HepG2 (cell line): ENCODE data around the gene FAM83D. TPM values are rescaled to one million over a fixed set of nuclear protein-coding genes. Genes with fewer than 3 reads are reported as not detected.

Experiments used
- ARID4A ChIP-seq: sonication (generic); formaldehyde crosslinking; IDR thresholded peaks from 2 replicates; pipeline ENCODE4 v1.5.0; 2020; ENCODE audit warnings: mild to moderate bottlenecking, missing genetic modification reagents, borderline replicate concordance
- ATF2 ChIP-seq: sonication (generic); formaldehyde crosslinking; IDR thresholded peaks from 2 replicates; pipeline ENCODE4 v1.4.0; 2020; ENCODE audit warnings: missing genetic modification reagents
- CEBPG ChIP-seq: IDR thresholded peaks from 2 replicates; pipeline ENCODE4 v1.6.1; 2016
- FOXP4 ChIP-seq: sonication (generic); formaldehyde crosslinking; IDR thresholded peaks from 2 replicates; pipeline ENCODE4 v1.4.0; 2020; ENCODE audit warnings: missing genetic modification reagents
- HDAC6 ChIP-seq: fragments of 200-600 bp; sonication (generic); IDR thresholded peaks from 2 replicates; pipeline ENCODE4 v1.7.0; 2017; ENCODE audit warnings: mild to moderate bottlenecking, antibody characterized with exemption, low read length, low read depth
- MED8 ChIP-seq: sonication (generic); formaldehyde crosslinking; IDR thresholded peaks from 2 replicates; pipeline ENCODE4 v1.8.1; 2023; ENCODE audit warnings: mild to moderate bottlenecking, missing genetic modification reagents; ENCODE audit not compliant: insufficient replicate concordance
- TBX3 ChIP-seq: fragments of 450-650 bp; IDR thresholded peaks from 2 replicates; pipeline ENCODE4 v1.6.1; 2017; ENCODE audit warnings: antibody characterized with exemption, mild to moderate bottlenecking, inconsistent platforms, borderline replicate concordance
- TFAP4 ChIP-seq: sonication (generic); IDR thresholded peaks from 2 replicates; pipeline ENCODE4 v1.6.1; 2016; ENCODE audit warnings: low read depth, borderline replicate concordance
- ZBED4 ChIP-seq: sonication (generic); formaldehyde crosslinking; IDR thresholded peaks from 2 replicates; pipeline ENCODE4 v1.4.0; 2020; ENCODE audit warnings: missing genetic modification reagents, borderline replicate concordance
- ZFP36 ChIP-seq: fragments of 150-350 bp; IDR thresholded peaks from 2 replicates; pipeline ENCODE4 v1.6.1; 2018; ENCODE audit warnings: borderline replicate concordance, low read length, low read depth; ENCODE audit not compliant: partially characterized antibody
- ZFP36L2 ChIP-seq: sonication (generic); formaldehyde crosslinking; IDR thresholded peaks from 2 replicates; pipeline ENCODE4 v1.4.0; 2020; ENCODE audit warnings: missing genetic modification reagents
- ZNF143 ChIP-seq: sonication (generic); formaldehyde crosslinking; IDR thresholded peaks from 2 replicates; pipeline ENCODE4 v1.4.0; 2020; ENCODE audit warnings: missing genetic modification reagents
- ZNF33B ChIP-seq: sonication (generic); formaldehyde crosslinking; IDR thresholded peaks from 2 replicates; pipeline ENCODE4 v1.5.1; 2020; ENCODE audit warnings: mild to moderate bottlenecking, missing genetic modification reagents
- ZNF350 ChIP-seq: sonication (generic); formaldehyde crosslinking; IDR thresholded peaks from 2 replicates; pipeline ENCODE4 v1.4.0; 2020; ENCODE audit warnings: mild to moderate bottlenecking, low read depth, missing genetic modification reagents, borderline replicate concordance
- ZNF629 ChIP-seq: sonication (generic); formaldehyde crosslinking; conservative IDR thresholded peaks from 2 replicates; pipeline ENCODE4 v1.5.0; 2020; ENCODE audit warnings: missing genetic modification reagents
- polyA plus RNA-seq, 8 experiments: library from polyadenylated mRNA; depleted of rRNA in 3 of 8; stranded (reverse) in 7 of 8; unstranded in 1 of 8; fragments of >200 nt; fragmentation: Illumina TruSeq in 4 of 8; extraction: Trizol in 4 of 8; gene quantifications; 2 replicates each; pipeline versions ENCODE4 v1.2.1 to v1.2.3, GENCODE V29; 2011 to 2016; ENCODE audit warnings: low read depth in 4 of 8, missing spikeins in 1 of 8, mixed read lengths in 1 of 8; ENCODE audit not compliant: insufficient read depth in 1 of 8
- total RNA-seq, 5 experiments: library from RNA; depleted of rRNA; stranded (reverse); fragments of >200 nt; fragmentation: Illumina TruSeq; extraction: Trizol; gene quantifications; 2 replicates each; pipeline ENCODE4 v1.2.3, GENCODE V29; 2016; ENCODE audit warnings: low read depth in 1 of 5

FAM83D gene
- total and polyA plus RNA-seq, 2 of the 13 experiments (the other 11 are each of a cell fraction or from before 2014, with no cell fraction given), result 51.4 to 64.0 TPM

GRCh38 chr20:38926142-38926933 lies at the start of gene FAM83D (continued):
- TF ChIP-seq TFAP4, result no peak
- TF ChIP-seq TBX3, result peak; percentile 60; the same call in 1 of the 2 replicates
- peak; percentile 55 for TF ChIP-seq FOXP4 (CRISPR knock-in tag)
- peak; percentile 82 for TF ChIP-seq MED8 (CRISPR knock-in tag)
- TF ChIP-seq HDAC6, result no peak
- 0 out of 2 replicates have a peak, but pooled peaks have one; percentile 20 for TF ChIP-seq ZFP36L2 (CRISPR knock-in tag)
- peak; percentile 42; the same call in 1 of the 2 replicates for TF ChIP-seq CEBPG (CRISPR knock-in tag)
- TF ChIP-seq ZFP36, result no peak
- peak; percentile 28; the same call in 1 of the 2 replicates for TF ChIP-seq ZNF629 (CRISPR knock-in tag)
- TF ChIP-seq ZBED4 (CRISPR knock-in tag), result peak; percentile 46
- no peak; the same call in 1 of the 2 replicates for TF ChIP-seq ZNF143 (CRISPR knock-in tag)
- TF ChIP-seq ARID4A (CRISPR knock-in tag), result peak; percentile 100
- TF ChIP-seq ZNF33B (CRISPR knock-in tag), result no peak; the same call in 1 of the 2 replicates
- peak; percentile 80; the same call in 1 of the 2 replicates for TF ChIP-seq ATF2 (CRISPR knock-in tag)
- TF ChIP-seq ZNF350 (CRISPR knock-in tag), result peak; percentile 95
